ENCODE measurements around the gene FAM110A.

Gene FAM110A

DNA sequence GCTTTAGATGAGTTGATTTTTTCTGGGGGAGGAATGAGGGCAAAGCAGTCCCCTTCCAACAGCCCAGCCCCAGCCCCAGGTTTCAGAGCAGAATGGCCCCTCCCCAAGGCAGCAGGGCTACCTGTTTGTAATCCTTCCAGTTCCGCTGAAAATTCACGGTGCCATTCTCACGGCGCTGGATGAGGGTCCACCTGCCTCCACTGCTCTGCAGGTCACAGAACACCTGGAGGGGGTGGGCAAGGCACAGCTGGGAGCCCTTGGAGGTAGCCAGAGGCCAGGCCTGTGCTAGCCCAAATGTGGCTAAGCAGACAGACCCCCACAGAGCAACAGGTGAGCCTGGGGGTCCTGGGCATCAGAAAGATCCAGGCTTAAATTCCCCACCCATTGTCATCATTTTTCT lies 46.1 kb downstream of the FAM110A start:
- ChIA-PET CTCF (no interaction called here), POLR2A (no interaction called here)
- TF ChIP-seq NFRKB (IDR thresholded peaks at IDR 0.05) (no peak), FOXK2 (IDR thresholded peaks at IDR 0.05) (no peak), FOXA1 (IDR thresholded peaks at IDR 0.05) (no peak), ELF4 (IDR thresholded peaks at IDR 0.05) (no peak), HDGF (IDR thresholded peaks at IDR 0.05; ENCODE audit: borderline replicate concordance) (no peak), BHLHE40 (IDR thresholded peaks at IDR 0.05; ENCODE audit: borderline replicate concordance) (no peak), ARNT (IDR thresholded peaks at IDR 0.05) (no peak), FOXM1 (IDR thresholded peaks at IDR 0.05; ENCODE audit: borderline replicate concordance) (no peak), CTBP1 (IDR thresholded peaks at IDR 0.05; ENCODE audit: borderline replicate concordance) (no peak), LEF1 (IDR thresholded peaks at IDR 0.05; ENCODE audit: borderline replicate concordance) (no peak), L3MBTL2 (conservative IDR thresholded peaks at IDR 0.05) (no peak), SP1 (IDR thresholded peaks at IDR 0.05) (no peak), TARDBP (IDR thresholded peaks at IDR 0.05) (no peak), SUZ12 (IDR thresholded peaks at IDR 0.05) (no peak)
- TF ChIP-seq, protein P1, sequence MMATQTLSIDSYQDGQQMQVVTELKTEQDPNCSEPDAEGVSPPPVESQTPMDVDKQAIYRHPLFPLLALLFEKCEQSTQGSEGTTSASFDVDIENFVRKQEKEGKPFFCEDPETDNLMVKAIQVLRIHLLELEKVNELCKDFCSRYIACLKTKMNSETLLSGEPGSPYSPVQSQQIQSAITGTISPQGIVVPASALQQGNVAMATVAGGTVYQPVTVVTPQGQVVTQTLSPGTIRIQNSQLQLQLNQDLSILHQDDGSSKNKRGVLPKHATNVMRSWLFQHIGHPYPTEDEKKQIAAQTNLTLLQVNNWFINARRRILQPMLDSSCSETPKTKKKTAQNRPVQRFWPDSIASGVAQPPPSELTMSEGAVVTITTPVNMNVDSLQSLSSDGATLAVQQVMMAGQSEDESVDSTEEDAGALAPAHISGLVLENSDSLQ (IDR thresholded peaks at IDR 0.05), result no peak
- DNase-seq (ENCODE audit: extremely low spot score), result no peak

DNA sequence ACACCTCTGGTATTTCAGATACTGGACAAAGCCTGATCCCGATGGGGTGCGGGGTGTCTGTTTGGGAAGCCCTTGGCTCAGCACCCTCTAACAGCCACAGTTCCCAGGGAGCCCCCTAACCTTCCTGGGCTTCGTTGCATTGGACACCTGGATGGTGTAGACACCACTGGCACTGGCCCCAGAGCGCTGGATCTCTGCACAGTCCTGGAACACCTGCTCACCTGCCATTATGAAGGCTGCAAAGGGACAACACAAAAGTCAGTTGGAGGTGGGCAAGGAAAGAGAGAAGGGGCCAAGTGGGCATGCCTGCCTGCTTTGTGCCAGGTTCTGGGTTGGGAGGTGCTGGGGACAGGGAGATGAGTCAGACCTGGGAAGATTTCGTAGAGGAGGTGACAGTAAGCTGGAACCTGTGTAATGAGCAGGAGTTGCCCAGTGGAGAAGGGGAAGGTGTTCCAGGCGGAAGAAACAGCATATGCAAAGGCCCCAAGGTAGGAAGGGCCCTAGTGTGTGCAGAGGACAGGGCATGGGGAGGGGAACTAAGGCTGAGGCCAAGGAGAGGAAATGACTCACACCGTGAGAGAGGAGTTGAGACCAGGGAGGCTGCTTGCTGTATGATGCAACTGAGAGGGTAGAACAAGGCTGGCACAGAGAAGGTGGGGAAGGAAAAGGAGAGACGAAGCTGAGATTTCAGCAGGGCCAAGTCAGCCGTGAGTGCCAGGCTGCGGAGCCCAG lies 47.7 kb downstream of the FAM110A start:
- ChIA-PET POLR2A (no interaction called here), CTCF (no interaction called here)
- TF ChIP-seq ZNF384 (IDR thresholded peaks at IDR 0.05) (no peak), HDGF (IDR thresholded peaks at IDR 0.05; ENCODE audit: borderline replicate concordance) (no peak), ELF4 (IDR thresholded peaks at IDR 0.05) (no peak), FOXM1 (IDR thresholded peaks at IDR 0.05; ENCODE audit: borderline replicate concordance) (no peak), CTBP1 (IDR thresholded peaks at IDR 0.05; ENCODE audit: borderline replicate concordance) (no peak), SP1 (IDR thresholded peaks at IDR 0.05) (no peak), NFRKB (IDR thresholded peaks at IDR 0.05) (no peak), FOXA1 (IDR thresholded peaks at IDR 0.05) (no peak), TARDBP (IDR thresholded peaks at IDR 0.05) (no peak), FOXK2 (IDR thresholded peaks at IDR 0.05) (no peak), LEF1 (IDR thresholded peaks at IDR 0.05; ENCODE audit: borderline replicate concordance) (no peak), L3MBTL2 (conservative IDR thresholded peaks at IDR 0.05) (no peak), ARNT (IDR thresholded peaks at IDR 0.05) (no peak), BHLHE40 (IDR thresholded peaks at IDR 0.05; ENCODE audit: borderline replicate concordance) (no peak), SUZ12 (IDR thresholded peaks at IDR 0.05) (no peak)
- TF ChIP-seq, protein P1 (IDR thresholded peaks at IDR 0.05), result no peak
- no peak for DNase-seq (ENCODE audit: extremely low spot score)

- POLR2A ChIA-PET, result no interaction called here
- TF ChIP-seq FOXK2 (IDR thresholded peaks at IDR 0.05) (no peak), FOXM1 (IDR thresholded peaks at IDR 0.05; ENCODE audit: borderline replicate concordance) (no peak), ARNT (IDR thresholded peaks at IDR 0.05) (no peak), LEF1 (IDR thresholded peaks at IDR 0.05; ENCODE audit: borderline replicate concordance) (no peak), L3MBTL2 (conservative IDR thresholded peaks at IDR 0.05) (no peak), ELF4 (IDR thresholded peaks at IDR 0.05) (no peak), FOXA1 (IDR thresholded peaks at IDR 0.05) (no peak), CTBP1 (IDR thresholded peaks at IDR 0.05; ENCODE audit: borderline replicate concordance) (no peak), SUZ12 (IDR thresholded peaks at IDR 0.05) (no peak), NFRKB (IDR thresholded peaks at IDR 0.05) (no peak), HDGF (IDR thresholded peaks at IDR 0.05; ENCODE audit: borderline replicate concordance) (no peak), TARDBP (IDR thresholded peaks at IDR 0.05) (no peak), BHLHE40 (IDR thresholded peaks at IDR 0.05; ENCODE audit: borderline replicate concordance) (no peak), ZNF384 (IDR thresholded peaks at IDR 0.05) (no peak)
- TF ChIP-seq, protein P1 (IDR thresholded peaks at IDR 0.05), result no peak
- no peak for DNase-seq (ENCODE audit: extremely low spot score)
- CTCF ChIA-PET, result no interaction called here
Observed at GRCh38 chr20:881783-882144, 48.2 kb downstream of the FAM110A start.

DNA sequence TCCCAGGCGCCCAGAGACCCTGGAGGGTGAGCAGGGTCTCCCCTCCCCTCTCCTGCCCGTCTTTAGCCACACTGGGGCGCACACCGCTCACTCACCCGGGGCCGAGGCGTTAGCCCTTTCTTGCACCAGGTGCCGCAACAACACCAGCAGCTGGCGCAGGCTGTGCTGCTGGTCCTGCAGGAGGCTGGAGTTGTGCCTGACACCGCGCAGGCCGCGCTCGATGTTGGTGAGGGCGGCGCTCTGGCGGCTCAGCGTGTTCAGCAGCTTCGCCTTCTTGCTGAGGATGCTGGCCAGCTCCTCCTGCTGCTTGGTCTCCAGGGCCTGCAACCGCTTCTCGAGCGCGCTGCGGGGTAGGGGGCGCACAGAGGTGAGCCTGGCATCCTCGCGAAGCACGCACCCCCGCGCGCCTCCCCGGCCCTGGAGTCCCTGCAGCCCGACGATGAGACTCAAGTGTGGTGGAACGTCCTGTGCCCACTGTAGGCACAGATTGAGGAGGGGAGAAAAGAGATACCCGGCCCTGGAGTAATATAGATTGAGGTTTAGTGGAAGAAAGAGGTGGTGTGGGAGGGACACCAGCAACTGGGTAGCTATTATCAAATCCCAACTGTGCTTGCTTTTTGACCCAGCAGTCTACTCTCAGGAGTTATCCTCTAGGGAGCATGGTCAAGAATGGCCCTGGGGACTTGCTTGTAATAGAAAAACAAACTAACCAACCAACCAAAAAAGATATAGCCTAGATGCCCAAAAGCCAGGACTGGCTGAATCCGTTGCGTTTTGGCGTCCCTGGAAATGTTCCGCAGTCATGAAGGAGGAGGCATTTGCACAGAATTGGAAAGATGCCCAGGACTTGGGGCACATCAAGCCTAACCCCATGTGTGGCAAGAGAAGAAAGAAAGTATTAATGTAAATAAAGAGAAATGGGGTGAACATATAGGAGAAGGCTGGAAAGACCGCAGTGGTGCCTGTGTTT lies 51.8 kb downstream of the FAM110A start:
- no peak for TF ChIP-seq SP1 (IDR thresholded peaks at IDR 0.05)
- no peak for TF ChIP-seq CTBP1 (IDR thresholded peaks at IDR 0.05; ENCODE audit: borderline replicate concordance)
- no peak for TF ChIP-seq FOXK2 (IDR thresholded peaks at IDR 0.05)
- no peak for TF ChIP-seq HDGF (IDR thresholded peaks at IDR 0.05; ENCODE audit: borderline replicate concordance)
- TF ChIP-seq FOXM1 (IDR thresholded peaks at IDR 0.05; ENCODE audit: borderline replicate concordance), result no peak
- TF ChIP-seq FOXA1 (IDR thresholded peaks at IDR 0.05), result no peak
- TF ChIP-seq, protein P1 (IDR thresholded peaks at IDR 0.05), result no peak
- no peak for TF ChIP-seq ZNF384 (IDR thresholded peaks at IDR 0.05)
- no peak for TF ChIP-seq NFRKB (IDR thresholded peaks at IDR 0.05)
- TF ChIP-seq ELF4 (IDR thresholded peaks at IDR 0.05), result no peak
- TF ChIP-seq BHLHE40 (IDR thresholded peaks at IDR 0.05; ENCODE audit: borderline replicate concordance), result no peak
- TF ChIP-seq SUZ12 (IDR thresholded peaks at IDR 0.05), result no peak
- TF ChIP-seq ARNT (IDR thresholded peaks at IDR 0.05), result no peak
- TF ChIP-seq L3MBTL2 (conservative IDR thresholded peaks at IDR 0.05), result no peak
- no peak for DNase-seq (ENCODE audit: extremely low spot score)
- ChIA-PET CTCF (no interaction called here), POLR2A (no interaction called here)

Data from HEK293T (cell line).